HG02938 (cell line): Measurements from ENCODE around the gene NT5DC3.
"Not testable (repeated sequence)": the region's sequence is repeated elsewhere in the genome, so short reads cannot be mapped to it uniquely, and the experiment has no call there.

Experiments
- ATAC-seq: cut with Tn5 transposase; IDR thresholded peaks from one replicate; pipeline ENCODE4 v1.9.1; 2021; ENCODE audit warnings: mild to moderate bottlenecking, moderate library complexity; ENCODE audit not compliant: unreplicated experiment

Gene NT5DC3

DNA sequence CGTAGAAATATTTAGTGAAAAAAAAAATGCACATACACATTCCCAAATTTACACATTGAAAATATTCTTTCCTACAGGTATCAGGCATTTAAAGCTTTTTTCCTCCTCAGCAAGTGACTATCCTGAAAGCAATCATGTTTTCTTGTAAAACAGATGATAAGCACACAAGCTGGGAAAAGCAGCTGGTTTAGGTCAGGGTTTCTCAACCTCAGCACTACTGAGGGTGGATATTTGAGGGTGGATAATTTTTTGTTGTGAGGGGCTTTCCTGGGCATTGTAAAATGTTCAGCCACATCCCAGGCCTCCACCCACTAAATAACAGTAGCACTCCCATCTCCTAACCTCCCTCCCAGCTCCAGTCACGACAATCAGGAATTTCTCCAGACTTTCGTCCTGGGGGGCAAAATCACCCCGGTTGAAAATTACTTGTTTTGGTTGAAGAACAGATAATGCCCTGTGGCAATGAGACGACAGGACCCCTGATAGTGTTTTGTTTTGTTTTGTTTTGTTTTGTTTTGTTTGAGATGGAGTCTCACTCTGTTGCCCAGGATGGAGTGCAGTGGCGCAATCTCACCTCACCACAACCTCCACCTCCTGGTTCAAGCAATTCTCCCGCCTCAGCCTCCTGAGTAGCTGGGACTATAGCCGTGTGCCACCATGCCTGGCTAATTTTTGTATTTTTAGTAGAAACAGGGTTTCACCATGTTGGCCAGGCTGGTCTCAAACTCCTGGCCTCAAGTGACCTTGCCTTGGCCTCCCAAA lies 15.0 kb upstream of the NT5DC3 start:
- ATAC-seq = no peak

- no peak for ATAC-seq
These were observed 14.1 kb upstream of the NT5DC3 start for GRCh38 chr12:103855036-103855712.

GRCh38 chr12:103854372-103854973 lies 13.4 kb upstream of the NT5DC3 start:
- no peak for ATAC-seq

GRCh38 chr12:103852498-103852997 lies 11.5 kb upstream of the NT5DC3 start:
- no peak for ATAC-seq

GRCh38 chr12:103851127-103851526 lies 10.1 kb upstream of the NT5DC3 start:
- ATAC-seq = no peak

DNA sequence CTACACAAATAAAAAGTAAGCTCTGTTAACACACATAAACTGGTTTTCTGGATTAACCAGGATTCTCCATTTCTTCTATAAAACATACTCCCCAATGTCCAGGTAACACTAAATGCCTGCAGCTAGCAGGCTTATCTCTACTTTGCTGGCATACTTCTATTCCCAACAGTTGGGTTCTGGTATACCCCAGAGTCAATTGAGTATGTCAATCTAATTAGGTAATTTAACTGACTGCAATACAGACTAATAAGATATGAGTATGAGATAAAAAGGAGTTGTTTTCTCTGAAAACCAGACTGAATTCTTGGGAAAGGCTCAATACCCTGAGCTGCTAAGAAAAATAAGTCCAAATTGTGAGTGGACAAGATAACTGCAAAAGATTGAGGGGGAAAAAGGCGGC lies 9.4 kb upstream of the NT5DC3 start:
- ATAC-seq = no peak

GRCh38 chr12:103848917-103849491 lies 8.0 kb upstream of the NT5DC3 start:
- no peak for ATAC-seq

DNA sequence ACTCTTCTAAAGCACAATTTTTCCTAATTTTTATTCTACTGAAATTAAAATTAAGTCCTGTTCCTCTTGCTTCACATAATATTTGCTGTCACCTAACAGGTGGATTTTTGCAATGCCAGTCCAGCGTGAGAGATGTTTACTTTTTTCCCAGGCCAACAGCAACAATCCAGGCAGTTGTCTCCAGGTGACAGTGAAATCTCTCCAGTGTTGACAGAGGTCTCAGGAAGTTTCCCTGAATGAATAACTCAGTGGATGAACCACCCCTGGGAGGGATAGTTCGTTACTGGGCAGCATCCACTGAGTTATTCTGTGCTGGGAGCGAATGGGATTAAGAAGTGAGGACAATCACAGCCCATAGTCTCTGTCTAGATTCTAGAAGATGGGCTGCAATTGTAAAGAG lies 7.1 kb upstream of the NT5DC3 start:
- ATAC-seq = no peak

- no peak for ATAC-seq
These were observed 5.4 kb upstream of the NT5DC3 start for GRCh38 chr12:103846415-103846814.

DNA sequence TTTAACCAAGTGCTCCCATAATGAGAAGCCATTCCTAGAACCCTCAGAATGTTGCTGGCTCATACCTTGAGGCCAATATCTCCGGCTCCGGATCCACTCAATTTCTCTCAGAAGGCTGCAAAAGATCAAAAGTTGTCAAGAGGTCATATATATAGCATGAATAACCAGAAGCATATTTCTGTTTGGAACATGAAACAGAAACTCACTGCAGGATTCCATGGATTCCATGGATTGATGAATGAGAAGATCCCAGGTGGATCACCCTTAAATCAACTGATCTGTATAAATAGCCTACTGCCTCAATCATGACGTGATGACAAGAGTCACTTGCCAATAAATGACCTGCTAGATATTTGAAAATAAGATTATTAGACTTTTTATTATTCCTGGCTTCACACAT lies 3.3 kb upstream of the NT5DC3 start:
- ATAC-seq = no peak

GRCh38 chr12:103841690-103842584 lies 903 bp upstream of the NT5DC3 start:
- ATAC-seq = no peak

- ATAC-seq = peak; percentile 37
These were observed 565 bp downstream of the NT5DC3 start for GRCh38 chr12:103840462-103840875.

DNA sequence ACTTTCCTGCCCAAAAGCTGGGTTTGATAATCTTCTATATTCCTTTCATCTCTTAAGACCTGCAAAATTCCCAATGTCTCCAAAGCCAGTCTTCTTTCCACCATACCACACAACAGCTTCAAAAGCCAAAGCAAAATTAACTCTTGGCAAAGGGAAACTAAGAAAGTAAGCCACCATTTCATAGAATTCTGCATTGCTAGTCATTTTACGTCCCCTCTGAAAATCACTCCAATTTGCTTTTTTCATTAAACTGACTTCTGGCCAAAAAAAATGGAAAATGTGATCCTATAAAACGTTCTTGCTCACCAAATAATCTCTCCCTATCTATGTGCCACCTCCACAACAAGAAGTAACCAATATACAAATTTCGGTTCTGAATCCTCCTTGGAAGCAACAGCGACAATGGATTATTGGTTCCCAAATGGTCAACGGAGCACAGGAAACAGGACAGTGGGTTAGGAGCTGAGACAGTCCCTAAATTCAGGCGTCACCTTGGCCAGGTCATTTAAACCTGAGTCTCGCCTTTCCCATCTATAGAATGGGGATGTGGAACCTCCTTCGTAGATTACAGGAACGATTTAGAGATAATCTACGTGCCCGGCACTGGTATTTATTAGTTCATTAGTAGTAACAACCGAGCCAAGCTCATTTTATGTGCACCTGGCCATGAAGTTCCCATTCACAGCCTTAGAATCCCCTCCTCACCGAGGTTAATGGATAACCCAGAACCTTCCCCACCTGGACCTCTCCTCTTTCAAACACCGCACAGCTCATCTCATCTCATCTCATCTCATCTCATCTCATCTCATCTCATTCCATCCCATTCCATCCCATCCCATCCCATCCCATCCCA lies 1.2 kb downstream of the NT5DC3 start:
- no peak for ATAC-seq

GRCh38 chr12:103839103-103839502 lies 1.9 kb downstream of the NT5DC3 start:
- no peak for ATAC-seq

GRCh38 chr12:103838254-103838914 lies 2.6 kb downstream of the NT5DC3 start:
- ATAC-seq = no peak

DNA sequence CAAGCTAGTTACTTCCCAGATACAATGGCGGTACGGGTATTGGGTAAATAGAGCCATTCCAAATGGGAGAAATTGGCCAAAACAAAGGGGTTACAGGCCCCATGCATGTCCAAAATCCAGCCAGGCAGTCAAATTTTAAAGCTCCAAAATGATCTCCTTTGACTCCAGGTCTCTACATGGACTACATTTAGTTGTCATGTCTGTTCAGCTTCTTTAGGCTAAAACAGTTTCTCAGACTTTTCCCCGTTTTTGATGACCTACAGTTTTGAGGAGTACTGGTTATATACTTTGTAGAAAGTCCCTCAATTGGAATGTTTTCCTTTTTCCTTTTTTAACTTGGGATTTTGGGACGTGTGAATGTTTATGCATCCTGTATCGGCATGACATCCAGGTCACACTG lies 4.7 kb downstream of the NT5DC3 start:
- no peak for ATAC-seq

DNA sequence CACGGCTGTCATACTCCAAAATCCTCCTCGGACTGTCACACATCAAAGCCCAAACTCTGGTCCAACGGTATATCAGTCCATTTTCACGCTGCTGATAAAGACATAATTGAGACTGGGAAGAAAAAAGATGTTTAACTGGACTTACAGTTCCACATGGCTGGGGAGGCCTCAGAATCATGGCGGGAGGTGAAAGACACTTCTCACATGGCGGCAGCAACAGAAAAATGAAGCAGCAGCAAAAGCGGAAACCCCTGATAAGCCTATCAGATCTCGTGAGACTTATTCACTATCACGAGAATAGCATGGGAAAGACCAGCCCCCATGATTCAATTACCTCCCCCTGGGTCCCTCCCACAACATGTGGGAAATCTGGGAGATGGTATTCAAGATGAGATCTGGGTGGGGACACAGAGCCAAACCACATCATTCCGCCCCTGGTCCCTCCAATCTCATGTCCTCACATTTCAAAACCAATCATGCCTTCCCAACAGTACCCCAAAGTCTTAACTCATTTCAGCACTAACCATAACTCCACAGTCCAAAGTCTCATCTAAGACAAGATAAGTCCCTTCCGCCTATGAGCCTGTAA lies 5.2 kb downstream of the NT5DC3 start:
- ATAC-seq = not testable (repeated sequence)

DNA sequence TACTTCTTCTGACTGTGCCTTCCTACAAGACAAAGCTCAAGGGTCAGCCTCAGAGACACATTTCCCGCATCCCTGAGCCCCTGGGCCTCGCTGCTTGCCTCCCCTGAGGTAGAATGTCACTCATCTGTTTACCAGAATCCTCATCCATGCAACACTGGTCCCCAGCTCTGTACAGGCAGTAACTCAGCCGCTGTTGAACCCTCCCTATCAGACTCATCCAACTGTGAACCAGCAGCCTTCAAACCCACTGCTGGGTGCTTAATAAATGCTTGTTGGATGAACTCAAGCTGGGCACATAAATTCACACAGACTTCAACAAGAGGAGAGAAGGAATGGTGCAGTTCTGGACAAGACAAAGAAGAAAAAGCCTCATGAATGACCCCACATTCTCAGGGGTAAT lies 6.1 kb downstream of the NT5DC3 start:
- no peak for ATAC-seq

- ATAC-seq = no peak
These were observed 7.1 kb downstream of the NT5DC3 start for GRCh38 chr12:103833891-103834290.
